OCI-LY1 (cell line): ENCODE measurements around the gene ANO2.

ENCODE experiments used
- H2AFZ ChIP-seq: fragments of 200-600 bp; sonication (generic), shearing (Covaris generic); 2 replicates; pipeline ENCODE4 v1.6.0; 2014; ENCODE audit warnings: antibody characterized with exemption, mild to moderate bottlenecking, low read length
- H3F3A ChIP-seq: fragments of 200-600 bp; sonication (generic), shearing (Covaris generic); 2 replicates; pipeline ENCODE4 v1.6.0; 2014; ENCODE audit warnings: mild to moderate bottlenecking, antibody characterized with exemption, low read length, moderate library complexity; ENCODE audit not compliant: insufficient read depth
- H3K27ac ChIP-seq: fragments of 200-600 bp; sonication (generic); 2 replicates; pipeline ENCODE4 v1.5.1; 2014; ENCODE audit warnings: low read length, mixed run types, mild to moderate bottlenecking, low read depth; ENCODE audit not compliant: poor library complexity, severe bottlenecking
- H3K27me3 ChIP-seq: fragments of 200-600 bp; sonication (generic); 2 replicates; pipeline ENCODE4 v1.6.0; 2014; ENCODE audit warnings: antibody characterized with exemption, mild to moderate bottlenecking, low read length, moderate library complexity; ENCODE audit not compliant: insufficient read depth
- H3K36me3 ChIP-seq: fragments of 200-600 bp; sonication (generic); 2 replicates; pipeline ENCODE4 v1.6.1; 2014; ENCODE audit warnings: mild to moderate bottlenecking, antibody characterized with exemption, low read length, moderate library complexity, mixed read lengths; ENCODE audit not compliant: insufficient read depth
- H3K4me1 ChIP-seq: fragments of 200-600 bp; sonication (generic); 2 replicates; pipeline ENCODE4 v1.5.1; 2014; ENCODE audit warnings: mild to moderate bottlenecking, low read length, moderate library complexity; ENCODE audit not compliant: insufficient read depth, severe bottlenecking
- H3K4me2 ChIP-seq: fragments of 200-600 bp; sonication (generic), shearing (Covaris generic); 2 replicates; pipeline ENCODE4 v1.6.1; 2014; ENCODE audit warnings: low read length
- H3K4me3 ChIP-seq: fragments of 200-600 bp; sonication (generic); 2 replicates; pipeline ENCODE4 v1.5.1; 2014; ENCODE audit warnings: low read length, low read depth, mild to moderate bottlenecking, mixed read lengths; ENCODE audit not compliant: poor library complexity, severe bottlenecking
- H3K79me2 ChIP-seq: fragments of 200-600 bp; shearing (Covaris generic); 2 replicates; pipeline ENCODE4 v1.6.1; 2016; ENCODE audit warnings: mixed run types, low read length, mixed read lengths; ENCODE audit not compliant: insufficient read depth
- H3K9ac ChIP-seq: fragments of 200-600 bp; sonication (generic), shearing (Covaris generic); 2 replicates; pipeline ENCODE4 v1.6.1; 2014; ENCODE audit warnings: mild to moderate bottlenecking, low read length, mixed read lengths
- H3K9me2 ChIP-seq: fragments of 200-600 bp; sonication (generic), shearing (Covaris generic); 2 replicates; pipeline ENCODE4 v1.6.1; 2014; ENCODE audit warnings: low read depth, mild to moderate bottlenecking, low read length, mixed read lengths
- H3K9me3 ChIP-seq: fragments of 200-600 bp; shearing (Covaris generic); 2 replicates; pipeline ENCODE4 v1.6.1; 2014; ENCODE audit warnings: low read length, mixed read lengths
- H4K20me1 ChIP-seq: fragments of 200-600 bp; sonication (generic), shearing (Covaris generic); 2 replicates; pipeline ENCODE4 v1.6.0; 2016; ENCODE audit warnings: mild to moderate bottlenecking, low read length; ENCODE audit not compliant: insufficient read depth
- EZH2 ChIP-seq: fragments of 200-600 bp; sonication (generic), shearing (Covaris generic); IDR thresholded peaks from 2 replicates; pipeline ENCODE4 v1.8.0; 2017; ENCODE audit warnings: borderline replicate concordance, mixed run types, mild to moderate bottlenecking, antibody characterized with exemption, low read length, moderate library complexity, mixed read lengths
- TF ChIP-seq, protein P1 (sequence below): fragments of 200-600 bp; sonication (generic), shearing (Covaris generic); IDR thresholded peaks from 2 replicates; pipeline ENCODE4 v1.5.1; 2017; ENCODE audit warnings: mild to moderate bottlenecking, antibody characterized with exemption, low read length, moderate library complexity, mixed read lengths

ANO2 gene

DNA sequence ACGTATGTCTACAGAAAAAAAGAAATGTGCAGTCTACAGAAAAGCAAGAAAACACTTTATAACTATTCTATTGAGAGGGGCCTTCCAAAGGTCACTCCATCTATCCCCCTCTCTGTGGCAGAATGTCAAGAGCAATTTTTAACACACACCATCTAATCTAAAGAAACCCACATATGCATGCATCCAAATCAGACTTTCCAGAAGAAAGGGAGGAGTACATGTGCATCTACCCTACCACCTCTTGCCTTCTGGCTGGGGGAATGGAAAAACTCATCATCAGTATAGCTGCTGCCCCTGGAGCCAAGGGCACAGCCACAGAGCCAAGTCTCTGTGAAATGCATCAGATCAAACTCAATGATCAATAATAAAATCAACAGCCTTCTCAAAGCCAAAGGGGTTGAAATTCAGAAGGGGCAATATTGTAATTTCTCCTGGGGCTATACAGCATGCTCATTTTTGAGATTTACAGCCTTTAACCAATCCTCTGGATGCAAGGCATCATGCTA is 63.9 kb downstream of the ANO2 start:
- Histone ChIP-seq H3K36me3 (no peaks in the 10 kb centered on the region), H3F3A (no peaks in the 10 kb centered on the region), H3K4me1 (no peaks in the 10 kb centered on the region), H2AFZ (no peak overlapping the region), H3K27me3 (no peaks in the 10 kb centered on the region; the same call in 1 of the 2 replicates), H3K4me3 (no peak overlapping the region), H4K20me1 (no peaks in the 10 kb centered on the region), H3K27ac (no peak overlapping the region), H3K9me3 (no peaks in the 10 kb centered on the region), H3K9ac (no peak overlapping the region), H3K4me2 (no peak overlapping the region), H3K79me2 (no peaks in the 10 kb centered on the region), H3K9me2 (no peaks in the 10 kb centered on the region)
- TF ChIP-seq EZH2 = no peak
- TF ChIP-seq, protein P1, sequence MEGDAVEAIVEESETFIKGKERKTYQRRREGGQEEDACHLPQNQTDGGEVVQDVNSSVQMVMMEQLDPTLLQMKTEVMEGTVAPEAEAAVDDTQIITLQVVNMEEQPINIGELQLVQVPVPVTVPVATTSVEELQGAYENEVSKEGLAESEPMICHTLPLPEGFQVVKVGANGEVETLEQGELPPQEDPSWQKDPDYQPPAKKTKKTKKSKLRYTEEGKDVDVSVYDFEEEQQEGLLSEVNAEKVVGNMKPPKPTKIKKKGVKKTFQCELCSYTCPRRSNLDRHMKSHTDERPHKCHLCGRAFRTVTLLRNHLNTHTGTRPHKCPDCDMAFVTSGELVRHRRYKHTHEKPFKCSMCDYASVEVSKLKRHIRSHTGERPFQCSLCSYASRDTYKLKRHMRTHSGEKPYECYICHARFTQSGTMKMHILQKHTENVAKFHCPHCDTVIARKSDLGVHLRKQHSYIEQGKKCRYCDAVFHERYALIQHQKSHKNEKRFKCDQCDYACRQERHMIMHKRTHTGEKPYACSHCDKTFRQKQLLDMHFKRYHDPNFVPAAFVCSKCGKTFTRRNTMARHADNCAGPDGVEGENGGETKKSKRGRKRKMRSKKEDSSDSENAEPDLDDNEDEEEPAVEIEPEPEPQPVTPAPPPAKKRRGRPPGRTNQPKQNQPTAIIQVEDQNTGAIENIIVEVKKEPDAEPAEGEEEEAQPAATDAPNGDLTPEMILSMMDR = no peak

DNA sequence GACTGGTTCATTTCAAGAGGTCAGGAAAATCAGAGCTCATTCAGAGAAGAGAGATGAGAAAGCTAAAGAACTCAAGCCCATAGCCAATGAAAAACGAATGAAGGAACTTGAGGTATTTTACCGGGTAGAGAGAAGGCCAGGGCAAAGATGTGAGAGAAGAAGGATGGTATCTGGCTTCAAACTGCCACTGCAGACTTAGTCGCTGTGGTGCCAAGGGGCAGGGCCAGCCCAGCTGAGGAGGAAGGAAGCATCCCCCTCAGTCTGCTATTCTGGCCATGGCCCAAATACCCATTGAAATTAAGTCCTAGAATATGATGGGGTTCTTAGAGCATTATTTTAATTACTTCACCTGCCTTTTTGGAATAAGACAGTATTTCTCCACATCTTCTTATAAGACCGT is 69.2 kb downstream of the ANO2 start:
- Histone ChIP-seq H3K9me2 (no peaks in the 10 kb centered on the region), H3K9ac (no peak overlapping the region), H3K27ac (no peak overlapping the region), H3K27me3 (no peaks in the 10 kb centered on the region; the same call in 1 of the 2 replicates), H3K9me3 (no peaks in the 10 kb centered on the region), H3K4me1 (no peaks in the 10 kb centered on the region), H2AFZ (no peak overlapping the region), H3K79me2 (no peaks in the 10 kb centered on the region), H3F3A (no peaks in the 10 kb centered on the region), H3K4me2 (no peak overlapping the region), H3K36me3 (no peaks in the 10 kb centered on the region), H4K20me1 (no peaks in the 10 kb centered on the region), H3K4me3 (no peak overlapping the region)
- no peak for TF ChIP-seq EZH2
- TF ChIP-seq, protein P1 = no peak

DNA sequence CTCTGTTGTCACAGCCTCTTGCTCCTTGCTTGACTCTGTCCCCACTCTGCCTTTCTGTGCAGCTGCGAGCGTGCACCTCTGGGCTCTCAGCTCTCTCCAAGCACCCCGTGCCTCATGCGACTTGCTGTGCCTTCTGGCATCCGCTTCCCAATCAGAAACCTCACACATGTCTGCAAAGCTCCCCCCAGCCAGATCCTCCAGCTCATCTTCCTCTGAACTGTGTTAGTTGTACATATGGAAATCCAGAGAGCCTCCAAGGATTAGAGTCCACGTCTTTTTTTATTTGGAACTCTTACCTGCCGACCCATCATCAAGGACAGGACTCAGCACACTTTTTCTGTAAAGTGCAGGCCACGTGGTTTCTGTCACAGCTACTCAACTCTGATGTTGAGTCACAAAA is 70.5 kb downstream of the ANO2 start:
- Histone ChIP-seq H3K4me1 (no peaks in the 10 kb centered on the region), H3K9ac (no peak overlapping the region), H4K20me1 (no peaks in the 10 kb centered on the region), H3K4me2 (no peak overlapping the region), H3K9me3 (no peaks in the 10 kb centered on the region), H2AFZ (no peak overlapping the region), H3K36me3 (no peaks in the 10 kb centered on the region), H3K27me3 (no peaks in the 10 kb centered on the region; the same call in 1 of the 2 replicates), H3K27ac (no peak overlapping the region), H3F3A (no peaks in the 10 kb centered on the region), H3K4me3 (no peak overlapping the region), H3K79me2 (no peaks in the 10 kb centered on the region), H3K9me2 (no peaks in the 10 kb centered on the region)
- TF ChIP-seq, protein P1 = no peak
- no peak for TF ChIP-seq EZH2
